ENCODE data around the gene SPOCK1.
"Not testable (repeated sequence)": the region's sequence is repeated elsewhere in the genome, so short reads cannot be mapped to it uniquely, and the experiment has no call there.

Gene SPOCK1

DNA sequence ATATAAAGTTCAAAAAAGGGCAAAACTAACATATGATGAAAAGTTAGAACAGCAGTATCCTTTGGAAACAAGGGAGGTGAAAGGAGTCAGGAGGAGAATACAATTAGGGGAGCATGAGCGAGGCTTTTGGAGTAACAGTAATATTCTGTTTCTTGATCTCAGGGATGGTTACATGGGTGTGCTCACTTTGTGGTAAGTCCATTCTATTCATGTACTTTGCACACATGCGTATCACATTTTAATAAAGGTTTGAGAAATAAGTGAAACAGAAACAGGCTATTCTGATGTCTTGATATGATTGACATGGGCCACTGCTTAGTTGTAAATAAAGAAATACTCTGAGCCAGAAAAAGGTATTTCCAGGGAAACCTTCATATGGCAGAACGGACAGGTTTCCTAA lies 208.8 kb downstream of the SPOCK1 start:
- DNase-seq: no peak

DNA sequence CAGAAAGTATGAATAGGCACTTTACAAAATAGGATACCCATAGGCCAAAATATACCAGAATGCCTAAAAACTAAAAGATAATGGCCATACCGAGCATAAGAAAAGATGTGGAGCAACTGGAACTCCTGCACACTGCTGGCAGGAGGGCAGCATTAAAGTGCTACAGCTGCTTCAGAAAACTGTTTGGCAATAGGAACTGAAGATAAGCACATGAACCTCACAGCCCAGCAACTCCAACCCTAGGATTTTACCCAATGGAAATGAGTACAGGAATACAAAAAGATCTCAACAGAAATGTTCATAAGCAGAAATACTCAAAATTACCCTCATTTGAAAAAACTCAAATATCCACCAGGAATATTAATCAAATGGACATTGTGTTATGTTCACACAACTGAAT lies 209.3 kb downstream of the SPOCK1 start:
- DNase-seq: no peak

DNA sequence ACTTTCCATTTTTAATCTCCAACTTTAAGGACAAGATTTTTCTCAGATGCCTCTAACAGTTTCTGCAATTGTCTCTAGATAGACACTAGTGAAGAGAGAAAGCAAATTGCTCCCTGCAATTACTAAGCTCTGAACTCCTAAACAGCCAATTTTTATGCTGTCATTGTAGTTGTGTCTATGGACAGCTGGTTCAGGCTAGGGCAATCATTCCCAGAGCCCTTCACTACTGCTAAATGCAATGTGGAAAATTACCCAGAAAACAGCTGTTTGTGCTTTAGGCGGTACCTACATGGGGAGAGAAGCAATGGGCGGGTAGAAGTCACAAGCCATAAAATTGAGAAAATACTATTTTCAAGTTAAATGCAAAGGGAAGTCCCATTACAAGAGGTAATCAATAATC lies 211.6 kb downstream of the SPOCK1 start:
- DNase-seq: no peak

DNA sequence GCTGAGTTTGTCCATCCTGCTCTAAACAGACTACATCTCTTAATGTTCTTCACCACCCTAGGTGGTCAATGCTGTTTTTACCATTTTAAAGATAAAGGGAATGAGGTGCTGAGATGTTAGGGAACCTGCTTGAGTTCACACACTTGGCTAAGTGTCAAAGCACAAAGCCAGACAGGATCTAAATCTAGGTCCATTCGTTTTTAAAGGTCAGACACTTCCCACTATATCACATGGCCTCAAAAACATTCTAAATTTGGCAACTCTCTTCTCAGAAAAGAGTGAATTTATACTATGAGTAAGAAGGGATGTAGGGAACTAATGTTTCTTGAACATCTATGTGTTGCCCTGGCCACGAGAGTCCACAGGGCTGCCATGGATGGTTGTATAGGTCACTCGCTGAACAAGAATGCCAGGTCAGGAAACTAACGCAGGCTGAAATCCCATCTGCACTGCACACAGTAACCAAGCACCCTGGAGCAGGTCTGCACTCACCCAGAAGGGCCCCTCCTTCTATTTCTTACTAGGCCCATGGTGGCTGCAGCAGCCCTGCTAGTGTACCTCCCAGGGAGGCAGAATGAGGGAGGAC lies 213.0 kb downstream of the SPOCK1 start:
- DNase-seq: no peak

DNA sequence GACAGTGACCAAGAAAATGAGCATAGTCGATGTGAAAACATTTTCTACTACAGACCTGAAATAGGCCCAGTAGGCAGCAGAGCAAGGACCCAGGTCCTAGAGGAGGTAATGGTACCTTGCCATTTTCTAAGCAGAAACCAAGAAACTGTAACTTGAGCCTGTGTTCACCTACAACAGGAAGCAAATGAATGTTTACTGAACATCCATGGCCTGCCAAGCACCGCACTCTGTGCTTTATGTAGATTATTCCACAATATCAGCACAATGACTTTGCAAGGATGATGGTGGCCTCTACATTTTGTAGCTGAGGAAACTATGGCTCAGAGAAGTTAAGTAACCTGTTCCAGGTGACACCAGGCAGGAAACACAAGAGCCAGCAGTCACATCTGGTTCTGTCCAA lies 215.3 kb downstream of the SPOCK1 start:
- DNase-seq: no peak

DNA sequence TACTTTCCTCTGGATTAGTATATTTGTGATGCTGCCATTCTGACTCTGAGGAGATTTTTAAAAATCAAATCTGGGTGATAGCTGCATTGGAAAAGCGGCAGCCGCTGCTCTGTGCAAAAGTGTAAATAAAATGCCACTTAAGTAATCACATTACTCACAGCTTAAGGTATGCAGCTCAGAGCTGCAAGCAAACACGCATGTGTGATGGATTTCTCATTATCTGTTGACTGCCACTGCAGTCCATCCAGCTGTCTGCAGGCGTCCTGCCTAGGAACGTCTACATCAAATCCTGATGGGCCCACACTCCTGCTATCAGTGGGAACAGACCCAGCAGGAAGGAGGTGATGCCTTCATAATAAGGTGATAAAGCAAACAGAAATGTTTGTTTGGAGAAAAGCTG lies 216.9 kb downstream of the SPOCK1 start:
- no peak for DNase-seq

DNA sequence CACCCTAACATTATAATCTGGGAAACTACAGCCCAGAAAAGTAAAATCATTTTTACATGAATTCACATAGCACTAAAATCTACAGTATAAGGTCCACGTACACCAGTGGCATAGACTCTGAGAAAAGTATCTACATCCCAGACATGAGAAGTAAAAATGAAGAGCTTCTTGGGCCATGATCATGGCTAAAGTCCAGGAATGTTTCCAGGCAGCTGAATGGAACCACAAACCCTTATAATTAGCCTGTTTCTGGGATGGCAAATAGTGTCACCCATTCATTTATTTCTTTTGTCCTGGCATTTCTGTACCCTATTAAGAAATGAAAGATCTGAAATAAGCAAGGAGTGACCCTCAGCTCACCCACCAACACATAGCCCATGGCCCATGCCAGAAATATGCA lies 217.9 kb downstream of the SPOCK1 start:
- DNase-seq: no peak

DNA sequence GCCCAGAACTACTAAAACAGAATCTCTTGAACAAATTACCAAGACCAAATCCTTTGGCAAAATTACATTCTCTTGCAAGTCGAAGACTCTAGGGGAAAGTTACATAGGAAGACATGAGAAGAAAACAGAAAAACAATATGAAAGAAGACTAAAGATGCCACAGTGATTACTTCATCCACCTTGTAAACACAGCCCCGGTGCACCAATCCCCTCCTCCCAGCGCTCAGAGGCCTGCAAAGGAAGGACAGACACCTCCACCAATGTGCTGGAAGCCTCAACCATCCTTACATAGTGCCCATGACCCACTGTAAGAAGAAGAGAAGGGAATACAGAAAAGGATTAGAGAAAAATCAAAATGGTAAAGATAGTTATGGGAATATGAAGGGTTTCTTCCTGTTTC lies 218.5 kb downstream of the SPOCK1 start:
- DNase-seq: no peak

DNA sequence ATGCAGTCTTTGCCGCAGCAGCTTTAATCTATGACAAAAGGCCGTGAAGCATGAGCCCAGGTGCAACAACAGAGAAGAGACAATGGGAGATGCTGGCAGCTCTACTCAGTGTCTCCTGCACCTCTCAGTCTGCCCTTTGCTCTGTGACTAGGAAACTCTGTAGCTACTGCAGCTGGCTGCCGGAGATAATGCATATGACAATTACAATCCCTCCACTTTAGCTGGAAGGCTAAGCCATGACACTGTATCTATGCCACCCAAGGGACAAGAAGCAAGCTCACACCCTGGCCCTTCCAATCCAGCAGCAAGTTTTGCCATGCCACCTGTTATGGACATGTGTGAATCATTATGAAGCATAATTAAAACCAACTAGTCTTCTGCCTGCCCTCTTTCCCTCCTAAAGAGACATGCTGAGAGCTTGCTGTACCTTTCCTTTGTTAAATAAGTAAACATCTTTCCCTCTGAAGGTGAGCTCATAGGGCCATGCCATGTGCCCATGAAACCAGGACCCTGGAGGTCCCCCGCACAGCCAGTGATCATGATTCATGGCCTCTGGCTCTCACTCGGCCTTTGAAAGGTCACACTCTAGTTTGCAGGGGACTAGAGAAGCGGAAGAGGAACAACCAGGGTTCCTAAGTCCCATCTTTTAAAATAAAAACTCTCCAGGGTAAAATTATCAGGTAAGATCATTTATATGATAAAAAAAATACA lies 219.4 kb downstream of the SPOCK1 start:
- no peak for DNase-seq

DNA sequence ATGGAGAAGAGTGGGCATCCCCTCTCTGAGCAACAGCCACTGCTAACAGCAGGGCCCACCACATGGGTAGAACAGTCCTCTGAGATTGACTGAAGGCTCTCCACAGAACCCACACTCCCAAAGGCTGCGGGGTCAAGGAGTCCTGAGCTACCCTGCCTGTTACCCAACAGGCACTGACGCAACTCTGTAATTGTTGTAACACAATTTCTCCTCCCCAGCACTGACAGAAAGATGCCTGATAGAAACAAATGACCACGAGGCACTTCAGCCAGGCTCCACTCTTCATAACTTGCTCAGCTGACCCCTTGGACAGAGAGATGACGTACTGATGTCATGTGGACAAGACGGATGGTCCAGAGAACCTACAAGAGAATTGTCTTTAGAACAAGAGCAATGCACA lies 220.7 kb downstream of the SPOCK1 start:
- DNase-seq: no peak

DNA sequence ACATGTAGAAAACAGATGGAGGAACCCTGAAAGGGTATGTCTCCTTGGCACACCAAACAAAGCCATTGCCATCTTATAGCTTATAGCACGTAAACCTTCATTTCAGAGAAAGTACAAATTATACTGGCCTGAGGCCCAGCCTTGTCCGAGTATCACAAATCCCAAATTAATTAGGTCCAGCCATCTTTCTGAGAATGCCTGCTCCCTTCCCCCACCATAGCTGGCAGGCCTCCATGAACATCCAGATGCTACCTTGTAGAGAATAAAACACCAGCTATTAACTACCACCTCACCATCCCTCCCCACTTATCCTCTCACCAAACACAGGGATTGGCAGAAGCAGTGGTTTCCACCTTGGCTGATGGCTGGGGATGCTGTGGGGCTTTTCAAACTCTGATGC lies 224.0 kb downstream of the SPOCK1 start:
- DNase-seq: no peak

DNA sequence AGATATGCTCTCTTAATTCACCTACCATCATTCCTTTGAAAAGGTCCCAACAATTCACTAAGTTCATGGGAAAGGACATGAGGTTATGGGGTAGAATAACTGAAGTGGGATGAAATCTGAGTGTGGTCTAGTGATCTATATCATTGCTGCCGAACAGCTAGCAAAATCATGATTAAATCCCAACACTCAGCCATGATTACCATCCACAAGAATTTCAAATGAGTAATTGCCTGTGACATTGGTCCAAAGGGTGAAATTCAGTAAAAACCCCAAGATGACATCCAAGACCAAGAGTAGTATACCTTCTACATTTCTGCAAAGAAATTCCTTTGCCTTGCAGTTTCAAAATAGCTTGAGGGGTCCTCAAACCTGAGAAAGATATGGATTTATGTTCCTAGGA lies 225.6 kb downstream of the SPOCK1 start:
- DNase-seq: no peak

DNA sequence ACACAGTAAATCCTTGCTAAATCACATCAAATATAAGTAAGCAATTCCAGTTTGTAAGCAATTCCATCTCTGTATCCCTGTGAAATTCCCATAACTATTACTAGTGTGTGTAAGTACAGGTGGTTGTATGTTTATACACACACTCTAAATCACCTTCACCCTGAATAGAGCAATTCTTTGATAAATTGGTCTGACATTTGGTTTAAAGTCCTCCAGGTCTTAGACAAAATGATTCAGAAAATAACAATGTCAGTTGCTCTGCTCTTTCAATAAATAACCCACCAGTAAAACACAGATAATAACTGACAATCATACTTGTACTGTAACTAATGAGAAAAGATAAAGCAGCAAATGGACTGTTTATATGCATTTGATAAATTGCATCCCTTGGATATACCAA lies 226.3 kb downstream of the SPOCK1 start:
- DNase-seq: no peak

DNA sequence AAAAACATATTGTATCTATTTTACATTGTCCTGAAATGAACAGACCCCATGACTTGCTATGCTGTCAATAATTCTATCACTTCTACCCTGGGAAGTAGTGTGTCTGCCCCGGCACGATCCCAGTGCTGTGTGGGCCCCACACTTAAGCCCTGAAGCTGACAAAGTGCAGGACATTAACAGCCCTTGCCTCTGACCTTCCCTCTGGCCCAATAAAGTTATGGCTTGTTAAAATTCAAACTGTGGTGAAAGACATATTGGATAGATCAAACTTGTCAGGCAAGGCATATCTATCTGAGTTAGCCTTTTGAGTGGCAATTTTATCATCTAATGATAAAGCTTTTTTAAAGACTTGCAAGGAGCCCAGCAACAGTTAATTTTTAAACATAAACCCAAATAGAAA lies 229.2 kb downstream of the SPOCK1 start:
- no peak for DNase-seq

DNA sequence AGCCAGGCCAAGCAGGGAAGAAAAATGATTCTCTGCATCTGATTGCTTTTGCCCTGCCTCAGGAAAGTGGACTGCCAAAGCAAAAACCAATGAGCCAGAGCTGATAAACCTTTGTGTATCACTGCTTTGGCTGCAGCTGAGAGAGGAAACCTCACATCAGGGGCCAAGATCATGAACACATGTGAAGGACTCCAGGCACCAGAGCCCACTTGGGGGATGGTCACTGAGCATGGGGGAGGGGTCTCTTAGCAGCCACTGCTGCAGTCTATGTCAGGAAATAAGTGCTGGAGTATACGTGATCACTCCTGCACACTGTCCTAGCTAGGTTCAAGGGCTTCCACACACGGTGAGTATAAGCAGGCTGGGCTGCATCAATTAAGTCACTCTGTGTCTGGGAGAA lies 229.9 kb downstream of the SPOCK1 start:
- no peak for DNase-seq

DNA sequence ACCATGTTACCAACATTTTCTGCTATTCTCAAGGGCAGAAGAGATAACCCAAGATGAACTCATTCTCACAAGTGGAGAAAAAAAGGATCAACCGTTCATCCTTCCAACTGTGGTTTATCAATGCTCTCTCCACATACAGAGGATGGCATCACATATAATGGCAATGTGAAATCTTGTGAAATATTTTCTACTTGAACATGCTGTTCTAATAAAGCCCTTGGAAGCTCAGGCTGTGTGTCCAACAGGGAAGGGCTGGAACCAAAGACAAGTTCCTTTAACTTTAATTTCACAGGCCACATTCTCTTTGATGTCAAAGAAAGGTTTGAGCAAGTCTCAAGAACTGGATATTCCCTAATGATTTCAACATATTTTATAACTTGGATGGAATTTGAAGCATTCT lies 230.5 kb downstream of the SPOCK1 start:
- no peak for DNase-seq

DNA sequence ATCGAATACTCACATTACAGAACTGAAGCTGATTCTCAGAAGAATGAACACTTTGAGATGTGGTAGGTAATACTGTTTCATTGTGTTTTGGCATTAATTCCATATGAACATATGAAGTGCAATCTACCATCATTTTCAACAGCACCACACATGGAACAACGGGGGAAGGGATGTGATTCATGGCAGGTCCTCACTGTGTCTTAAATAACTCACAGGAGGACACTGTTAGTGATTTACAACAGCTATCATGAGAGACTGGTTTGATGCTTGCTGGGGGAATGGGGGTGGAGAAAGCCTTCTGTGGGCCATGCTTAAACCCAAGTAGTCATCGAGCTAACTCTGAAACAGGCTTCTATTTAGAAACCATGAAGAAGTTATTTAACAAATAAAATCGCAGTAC lies 232.9 kb downstream of the SPOCK1 start:
- no peak for DNase-seq

DNA sequence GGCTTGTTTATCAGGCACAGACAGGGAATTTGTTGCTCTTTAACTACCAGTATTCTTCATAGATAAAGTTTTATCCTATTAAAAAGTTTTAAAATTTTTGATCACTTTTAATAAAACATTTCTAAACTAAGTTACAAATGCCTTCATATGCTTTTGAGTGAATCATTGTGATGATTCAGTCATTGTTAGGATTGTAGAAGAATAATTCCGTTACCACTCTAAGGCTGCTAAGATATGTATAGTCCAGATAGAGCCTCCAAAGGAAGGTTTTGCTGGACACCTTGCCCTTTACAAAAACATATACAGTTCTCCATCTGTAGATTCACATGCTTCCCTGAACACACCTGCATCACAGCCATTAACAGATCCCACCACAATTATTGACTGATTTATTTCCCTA lies 233.7 kb downstream of the SPOCK1 start:
- DNase-seq: no peak

DNA sequence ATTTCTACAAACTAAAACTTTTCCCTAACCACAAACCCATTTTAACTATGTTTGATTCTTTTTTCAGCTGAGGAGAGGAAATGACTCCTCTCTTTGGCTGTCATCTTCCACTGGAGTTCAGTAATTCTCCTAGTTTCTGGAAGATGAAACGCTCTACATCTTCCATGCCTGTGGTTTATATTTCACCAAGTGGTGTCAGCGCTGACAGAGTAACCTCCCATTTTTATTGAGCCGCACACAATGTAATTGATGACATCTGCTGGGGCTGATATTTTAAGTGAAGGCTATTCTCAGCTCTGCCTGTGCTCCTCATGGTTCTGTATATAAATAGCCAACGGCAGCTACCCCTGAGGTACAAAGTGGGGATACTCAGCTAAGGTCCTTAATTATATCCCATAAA lies 234.6 kb downstream of the SPOCK1 start:
- DNase-seq: no peak

DNA sequence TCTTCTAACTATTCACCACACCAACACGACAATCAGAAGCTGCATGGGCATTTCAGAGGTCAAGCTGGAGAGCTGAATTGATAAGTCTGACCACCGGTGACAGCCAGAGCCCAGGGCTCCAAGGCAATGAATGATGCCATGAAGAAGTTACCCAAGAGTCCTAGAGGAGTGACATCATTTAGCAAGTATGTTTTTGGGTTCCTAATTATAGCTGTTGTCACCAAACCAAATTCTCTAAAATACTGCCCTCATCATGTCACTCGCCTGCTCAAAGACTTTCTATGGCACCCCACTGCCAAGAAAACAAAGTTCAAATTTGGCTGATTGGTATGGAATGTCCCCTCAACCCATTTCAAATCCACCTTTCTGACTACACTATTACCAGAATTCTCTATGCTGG lies 235.1 kb downstream of the SPOCK1 start:
- DNase-seq: no peak

DNA sequence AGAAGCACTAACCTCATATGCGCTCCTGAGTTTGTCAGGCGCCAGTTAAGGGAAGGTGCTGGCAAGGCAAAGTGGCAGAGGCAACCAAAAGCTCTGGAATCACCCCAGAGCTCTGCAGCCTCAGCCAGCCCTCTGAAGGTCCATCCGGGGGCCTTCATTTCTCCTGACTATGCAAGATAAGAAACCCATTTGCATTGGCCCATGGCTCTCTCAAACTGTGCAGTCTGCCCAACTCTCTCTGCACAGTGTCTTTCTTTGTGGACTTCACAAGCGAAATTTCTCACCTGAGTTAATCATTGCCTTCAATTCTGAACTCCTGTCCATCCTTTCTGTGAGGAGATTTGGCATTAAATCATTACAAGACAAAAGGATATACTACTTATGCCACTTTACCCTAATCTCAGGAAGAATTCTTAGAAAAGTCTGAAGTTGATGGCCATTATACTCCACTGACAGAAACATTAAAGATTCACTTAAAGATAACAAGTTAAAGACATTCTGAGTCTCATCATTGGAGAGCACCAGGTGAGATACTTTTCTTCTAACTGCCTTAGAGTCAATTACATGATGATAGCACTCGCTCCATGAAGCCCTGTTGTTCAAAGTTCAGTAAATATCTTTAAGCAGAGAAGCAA lies 235.6 kb downstream of the SPOCK1 start:
- DNase-seq: no peak

DNA sequence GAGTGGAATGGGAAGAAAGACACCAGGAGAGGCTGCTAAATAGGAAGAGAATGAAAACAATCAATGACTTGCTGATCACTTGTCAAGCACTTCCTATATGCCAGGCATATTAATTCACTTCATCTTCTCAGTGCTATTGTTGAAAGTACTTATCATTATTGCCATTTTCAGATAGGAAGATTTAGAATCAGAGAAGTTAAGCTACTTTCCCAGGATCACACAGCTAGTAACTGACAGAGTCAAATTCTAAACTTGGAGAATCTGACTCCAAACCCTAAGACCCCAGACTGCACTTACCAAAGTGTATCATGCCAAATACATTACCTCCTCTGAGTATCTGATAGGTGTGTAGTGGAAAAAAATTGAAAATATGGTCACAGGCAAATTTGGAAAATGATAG lies 236.3 kb downstream of the SPOCK1 start:
- DNase-seq: no peak

DNA sequence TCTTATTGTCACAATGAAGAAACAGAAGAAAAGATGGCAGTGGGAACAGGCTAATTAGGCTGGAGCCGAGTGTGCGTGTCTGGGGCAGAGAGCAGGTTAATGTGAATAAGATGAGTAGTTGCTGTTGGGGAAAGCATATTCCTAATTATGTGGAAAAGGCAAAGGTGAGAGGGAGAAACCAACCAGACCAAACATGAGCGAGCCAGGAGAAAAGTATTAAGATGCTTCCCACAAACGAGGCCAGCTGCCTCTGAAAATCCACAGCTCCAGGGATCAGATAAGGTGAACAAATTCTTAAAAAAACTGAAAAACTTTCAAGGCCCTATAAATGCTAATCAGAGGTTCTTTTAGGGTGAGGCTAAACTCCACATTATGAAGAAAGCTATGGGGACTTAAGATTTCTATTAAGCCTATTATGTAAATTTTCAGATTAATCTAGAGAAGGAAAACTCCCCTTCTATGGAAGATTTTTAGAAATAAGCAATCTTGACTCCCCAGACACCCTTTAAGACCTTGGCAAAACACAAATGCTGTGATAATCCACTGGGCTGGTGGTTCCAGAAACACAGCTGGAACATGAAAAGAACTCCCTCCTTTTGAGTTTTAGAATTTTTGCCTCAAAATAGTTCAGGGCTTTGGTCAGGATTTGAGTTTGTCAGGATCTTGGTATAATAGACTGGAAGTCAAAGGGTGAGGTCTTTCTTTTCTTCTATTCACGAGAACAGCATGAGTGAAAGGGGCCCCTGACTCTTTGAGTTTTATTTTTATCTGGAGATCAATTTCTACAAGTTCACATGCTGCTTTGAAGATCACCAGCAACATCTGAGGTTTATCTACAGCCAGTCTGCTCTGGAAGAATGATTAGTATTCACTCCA lies 238.1 kb downstream of the SPOCK1 start:
- DNase-seq: no peak

DNA sequence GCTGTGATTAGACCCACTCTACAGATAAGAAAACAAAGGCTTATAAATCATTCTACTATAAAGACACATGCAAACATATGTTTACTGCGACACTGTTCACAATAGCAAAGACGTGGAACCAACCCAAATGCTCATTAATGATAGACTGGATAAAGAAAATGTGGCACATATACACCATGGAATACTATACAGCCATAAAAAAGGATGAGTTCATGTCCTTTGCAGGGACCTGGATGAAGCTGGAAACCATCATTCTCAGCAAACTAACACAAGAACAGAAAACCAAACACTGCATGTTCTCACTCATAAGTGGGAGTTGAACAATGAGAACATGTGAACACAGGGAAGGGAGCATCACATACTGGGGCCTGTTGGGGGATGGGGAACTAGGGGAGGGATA lies 240.0 kb downstream of the SPOCK1 start:
- DNase-seq: not testable (repeated sequence)
